GM12878 (cell line): ENCODE measurements around the gene TPBGL.

ENCODE experiments used
- FOS ChIP-seq: IDR thresholded peaks from 3 replicates; pipeline ENCODE4 v1.6.1; 2011; ENCODE audit warnings: borderline replicate concordance; ENCODE audit not compliant: insufficient read length; ENCODE audit errors: extremely low read depth
- TAF1 ChIP-seq: IDR thresholded peaks from 2 replicates; pipeline ENCODE4 v1.6.1; 2011; ENCODE audit warnings: mild to moderate bottlenecking, low read depth, low read length, borderline replicate concordance

- TF ChIP-seq TAF1 (no peak), FOS (no peak)
Measured at GRCh38 chr11:75272821-75273301, 32.3 kb downstream of the TPBGL start.
